Measurements from ENCODE around the gene HOMER2. TPM values are rescaled to one million over a fixed set of nuclear protein-coding genes. Genes with fewer than 3 reads are reported as not detected.
"Not testable (repeated sequence)": the region's sequence is repeated elsewhere in the genome, so short reads cannot be mapped to it uniquely, and the experiment has no call there.

HOMER2 gene
- polyA plus RNA-seq (ENCODE audit: insufficient read length in 4 of 4): 10 to 100 TPM; 24.6 to 35.5 (median 29.7) TPM

DNA sequence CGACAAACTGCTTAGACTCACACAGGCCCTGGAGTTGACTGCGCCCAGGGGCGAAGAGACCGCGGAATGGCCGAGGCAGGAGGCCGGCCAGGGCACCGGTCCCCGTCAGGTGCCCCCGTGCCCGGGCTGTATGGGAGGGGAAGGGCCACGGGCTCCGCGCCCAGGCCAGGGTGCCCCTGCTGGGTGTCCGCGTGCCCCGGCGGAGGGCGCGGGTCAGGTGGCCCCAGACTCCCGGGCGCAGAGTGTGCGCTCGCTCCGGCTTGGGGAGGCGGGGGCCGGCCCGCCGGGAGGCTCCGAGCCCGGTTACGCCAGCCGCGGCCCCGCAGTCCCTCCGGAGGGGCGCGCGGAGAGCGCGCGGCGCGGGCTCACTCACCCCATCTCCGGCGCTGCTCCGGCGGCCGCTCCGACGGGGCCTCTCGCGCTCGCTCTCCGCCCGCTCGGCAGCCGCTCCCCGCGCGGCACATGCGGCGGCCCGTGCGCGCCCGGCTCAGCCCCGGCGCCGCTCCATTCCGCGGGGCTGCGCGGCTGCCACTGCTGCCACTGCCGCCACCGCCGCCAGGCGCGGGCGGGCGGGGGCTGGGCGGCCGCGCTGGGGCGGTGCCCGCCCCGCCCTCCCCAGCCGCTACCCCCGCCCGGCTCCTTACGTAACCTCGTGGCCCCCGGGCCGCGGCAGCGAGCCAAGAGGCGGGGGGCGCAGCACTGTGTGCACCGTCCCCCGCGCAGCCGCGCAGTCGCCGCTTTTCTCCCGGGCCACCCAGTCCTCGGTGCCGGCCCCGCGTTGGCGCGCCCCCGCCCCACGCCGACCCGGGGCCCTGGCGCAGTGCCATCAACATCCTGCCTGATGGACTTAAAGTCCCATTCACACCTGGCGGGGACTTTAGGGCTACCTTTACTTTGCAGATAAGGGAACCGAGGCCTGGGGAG is at the start of gene HOMER2:
TSS of gene HOMER2 (minus strand) at position 563 of the 924 bp plus-strand sequence. CDS start at position 378, 185 bp downstream.
- DNase-seq (ENCODE audit: low read depth in 4 of 4, low spot score in 2 of 4): no peak

DNA sequence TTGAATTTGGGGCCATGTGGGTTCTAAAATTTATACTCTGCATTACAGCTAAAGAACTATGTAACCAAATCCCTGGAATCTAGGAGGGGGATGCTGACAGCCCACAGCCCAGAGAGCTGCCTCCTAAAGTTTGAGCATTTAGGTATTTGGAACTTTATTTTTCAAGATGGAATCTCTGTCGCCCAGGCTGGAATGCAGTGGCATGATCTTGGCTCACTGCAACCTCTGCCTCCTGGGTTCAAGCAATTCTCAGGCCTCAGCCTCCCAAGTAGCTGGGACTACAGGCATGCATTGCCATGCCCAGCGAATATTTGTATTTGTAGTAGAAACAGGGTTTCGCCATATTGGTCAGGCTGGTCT is 48.1 kb upstream of the HOMER2 start:
- not testable (repeated sequence) for DNase-seq (ENCODE audit: low read depth in 4 of 4, low spot score in 2 of 4)

DNA sequence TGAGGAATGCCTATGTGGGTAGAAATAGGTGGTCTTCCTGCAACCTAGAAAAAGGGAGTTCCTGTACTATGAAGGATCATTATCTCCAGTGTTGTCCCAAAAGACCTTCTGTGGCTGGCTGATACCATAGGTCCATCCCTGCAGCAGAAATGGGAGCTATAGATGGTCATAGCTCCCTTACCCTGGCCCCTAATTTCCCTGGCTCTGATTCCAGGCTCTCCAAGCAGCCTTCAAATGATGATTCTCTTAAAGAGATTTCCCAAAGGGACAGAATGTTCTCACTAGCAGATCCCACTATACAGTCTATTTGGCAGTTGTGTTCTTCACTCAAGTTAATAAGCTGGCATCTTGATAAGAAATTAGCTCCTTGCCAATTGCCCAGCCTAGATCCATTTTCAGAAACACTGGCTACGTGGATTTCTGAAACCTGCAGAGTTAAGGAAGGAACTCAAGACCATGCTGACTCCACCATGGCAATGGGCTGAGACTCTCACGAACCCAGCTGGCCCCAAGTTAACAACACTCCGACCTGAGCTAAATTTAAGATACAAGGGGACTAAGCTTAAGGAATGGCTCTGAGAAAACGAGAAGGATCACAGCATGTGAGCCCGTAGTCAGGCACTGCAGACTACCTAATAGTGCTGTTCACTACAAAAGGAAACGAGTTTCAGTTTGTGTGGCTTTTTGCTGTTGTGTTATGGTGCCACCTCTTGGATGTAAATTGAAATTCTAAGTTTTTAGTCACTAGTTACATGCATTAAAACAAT is 47.6 kb upstream of the HOMER2 start:
- peak in 3 of 4 donors; percentile 27 to 47 (median 34) for DNase-seq (ENCODE audit: low read depth in 4 of 4, low spot score in 2 of 4)

DNA sequence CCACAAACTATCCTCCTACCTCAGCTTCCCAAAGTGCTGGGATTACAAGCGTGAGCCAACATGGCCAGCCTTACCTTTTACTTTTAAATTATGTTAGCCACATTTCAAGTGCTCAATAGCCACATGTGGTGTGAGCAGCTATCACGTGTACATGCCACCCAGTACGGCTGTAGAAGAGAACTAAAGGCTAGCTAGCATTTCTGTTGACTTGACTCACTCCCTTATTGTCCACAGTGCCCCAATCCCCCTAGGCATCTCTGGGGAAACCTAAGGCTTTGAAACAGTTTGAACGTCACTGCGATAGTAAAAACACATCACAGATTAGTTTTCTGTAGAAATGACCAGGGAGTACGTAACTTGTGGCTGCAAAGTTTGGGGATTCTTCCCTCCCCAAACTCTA is 46.9 kb upstream of the HOMER2 start:
- no peak for DNase-seq (ENCODE audit: low read depth in 4 of 4, low spot score in 2 of 4)

DNA sequence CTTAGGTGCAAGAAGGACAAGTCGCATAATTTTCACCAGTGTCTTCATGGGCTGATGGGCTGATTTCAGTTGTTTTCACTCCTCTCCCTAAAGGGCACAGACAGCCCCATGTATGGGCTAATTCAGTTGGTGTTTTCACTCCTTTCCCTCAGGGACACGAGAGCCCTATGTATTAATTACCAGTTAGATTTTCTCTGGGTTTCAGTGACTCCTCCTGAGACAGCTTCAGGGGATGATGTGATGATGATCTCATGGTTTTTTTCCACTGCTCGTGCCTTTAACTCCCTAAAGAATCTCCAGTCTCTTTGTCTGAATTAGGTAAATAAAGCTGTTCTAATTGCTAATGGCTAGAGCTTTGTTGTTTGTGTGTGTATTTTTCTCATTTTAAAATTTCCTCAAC is 43.4 kb upstream of the HOMER2 start:
- DNase-seq (ENCODE audit: low read depth in 4 of 4, low spot score in 2 of 4): no peak

DNA sequence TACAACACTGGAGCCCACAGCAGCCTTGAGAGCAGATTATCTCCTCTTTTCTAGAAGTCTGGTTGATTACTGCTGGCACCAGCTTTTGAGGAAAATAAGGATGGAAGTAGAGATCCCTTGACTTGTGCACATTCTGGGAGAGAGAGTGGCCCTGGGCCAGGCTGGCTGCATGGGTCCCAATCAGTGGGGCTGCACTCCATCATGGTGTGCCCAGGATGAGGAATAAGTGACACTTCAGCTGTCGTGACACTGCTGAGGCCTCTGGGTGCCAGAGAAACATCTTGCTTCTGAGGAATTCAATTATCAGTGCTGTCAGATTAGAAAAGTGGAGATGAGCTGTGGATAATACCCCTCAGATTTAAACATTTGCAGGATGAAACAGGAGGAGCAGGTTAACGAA is 42.6 kb upstream of the HOMER2 start:
- no peak for DNase-seq (ENCODE audit: low read depth in 4 of 4, low spot score in 2 of 4)

DNA sequence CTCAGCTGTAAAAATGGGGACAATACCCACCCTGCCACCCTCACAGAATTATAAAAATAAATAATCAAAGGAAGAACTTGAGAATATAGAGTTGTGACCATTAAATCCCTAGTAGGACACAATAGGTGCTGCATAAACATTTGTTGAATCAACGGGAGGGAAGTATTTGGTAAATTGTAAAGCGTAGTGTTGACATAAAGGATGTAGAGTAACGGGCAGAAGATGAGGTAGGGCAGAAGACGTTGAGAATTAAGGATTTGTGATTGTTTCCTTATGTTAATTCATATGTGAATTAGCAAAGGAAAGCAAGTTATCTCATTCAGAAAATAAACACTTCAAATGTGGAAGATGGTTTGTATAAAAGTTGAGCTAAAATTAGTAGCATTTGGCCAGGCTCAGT is 40.6 kb upstream of the HOMER2 start:
- no peak for DNase-seq (ENCODE audit: low read depth in 4 of 4, low spot score in 2 of 4)

DNA sequence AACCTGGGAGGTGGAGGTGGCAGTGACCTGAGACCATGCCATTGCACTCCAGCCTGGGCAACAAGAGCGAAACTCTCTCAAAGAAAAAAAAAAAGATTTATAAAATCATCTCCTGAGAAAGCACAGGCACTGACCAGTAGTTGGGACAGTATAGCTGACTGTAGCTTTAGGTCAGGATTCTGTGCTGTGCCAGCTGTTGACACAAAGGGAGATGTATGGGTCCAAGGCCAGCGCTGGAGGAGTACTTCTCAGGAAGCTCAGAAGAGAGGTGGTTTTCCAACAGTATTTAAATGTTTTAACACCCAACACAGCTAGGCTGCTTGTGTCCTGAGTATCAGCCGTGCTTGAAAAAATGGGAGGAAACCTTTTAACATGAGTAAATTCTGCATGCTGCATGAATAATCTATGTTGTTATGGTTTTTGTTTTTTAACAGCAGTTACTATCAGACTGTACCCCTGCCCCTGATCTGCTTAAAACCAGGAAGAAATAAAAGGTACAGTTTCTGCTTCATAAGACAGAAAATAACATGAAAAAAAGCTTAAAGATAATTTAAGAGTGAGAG is 40.0 kb upstream of the HOMER2 start:
- DNase-seq (ENCODE audit: low read depth in 4 of 4, low spot score in 2 of 4): no peak

DNA sequence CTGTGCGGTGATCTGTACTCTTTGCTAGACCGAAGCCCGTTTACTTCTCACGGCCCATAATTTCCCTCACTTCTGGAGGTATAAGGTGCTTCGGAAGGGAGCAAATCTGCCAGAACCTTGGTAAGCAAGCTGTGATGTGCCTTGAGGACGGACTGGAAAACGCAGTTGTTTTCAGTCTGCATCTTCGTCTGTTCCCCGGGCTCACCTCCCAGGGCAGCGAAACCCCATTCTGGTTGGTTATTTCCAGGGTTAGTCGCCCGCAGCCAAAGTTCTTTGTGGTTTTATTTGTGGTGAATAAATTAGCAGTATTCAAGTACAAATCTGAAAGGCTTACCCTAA is 33.9 kb upstream of the HOMER2 start:
- DNase-seq (ENCODE audit: low read depth in 4 of 4, low spot score in 2 of 4): no peak

DNA sequence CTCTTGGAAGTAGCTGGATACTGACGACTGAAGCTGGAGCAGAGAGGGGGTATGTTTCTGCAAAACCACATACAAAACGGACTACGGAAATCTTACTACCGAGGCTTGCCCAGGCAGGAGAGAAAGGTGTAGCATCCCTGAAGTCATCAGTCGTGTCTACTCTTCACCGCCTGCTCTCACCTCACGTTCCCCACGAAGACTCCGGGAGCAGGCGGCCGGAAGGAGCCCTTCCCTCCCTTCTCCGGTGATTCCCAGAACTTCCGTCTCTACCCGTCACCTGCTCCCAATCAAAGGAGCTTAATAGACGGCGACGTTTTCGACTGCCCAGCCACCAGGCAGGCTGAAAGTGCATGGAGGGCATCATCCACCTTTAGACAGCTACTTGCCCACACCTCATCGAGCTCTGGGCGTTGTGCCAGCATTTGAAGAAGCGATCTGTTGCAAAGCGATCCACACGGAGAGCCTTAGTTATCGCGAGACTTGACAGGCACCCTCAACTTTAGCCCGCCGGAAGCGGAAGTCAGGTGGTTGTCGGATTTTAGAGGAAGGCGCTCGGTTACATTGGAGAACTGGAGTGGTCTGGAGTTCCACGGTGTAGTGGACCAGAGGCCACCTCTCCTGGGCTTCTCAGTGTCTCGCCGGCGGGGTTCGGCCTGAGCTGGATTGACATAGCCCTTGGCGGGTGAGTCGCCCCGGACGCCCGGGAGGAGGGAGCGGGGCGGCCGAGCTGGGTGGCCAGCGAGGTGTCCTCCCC is 33.3 kb upstream of the HOMER2 start, which contains the start of gene RAMAC:
TSS of gene RAMAC (plus strand) at position 523 of the 754 bp plus-strand sequence. CDS start 2,809 bp downstream, outside the sequence.
- peak; percentile 92 to 97 (median 96) for DNase-seq (ENCODE audit: low read depth in 4 of 4, low spot score in 2 of 4)

DNA sequence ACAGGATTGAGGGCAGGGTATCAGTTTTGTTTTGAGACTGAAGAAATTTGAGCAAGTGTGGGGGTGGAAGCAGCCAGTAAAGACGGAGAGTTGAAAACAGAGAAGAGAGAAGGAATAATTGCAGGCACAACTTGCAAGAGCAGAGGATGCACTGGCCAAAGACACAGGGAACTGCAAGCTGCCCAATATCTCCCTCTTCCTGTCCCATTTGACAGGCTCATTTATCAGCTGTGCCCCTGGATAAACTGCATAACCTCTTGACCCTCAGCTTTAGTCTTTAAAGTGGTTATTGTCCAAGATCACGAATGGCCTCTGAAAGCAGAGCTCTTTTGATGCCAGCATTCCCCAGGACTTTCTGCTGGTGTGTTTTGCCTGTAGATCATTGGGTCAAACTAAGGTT is 28.5 kb upstream of the HOMER2 start:
- DNase-seq (ENCODE audit: low read depth in 4 of 4, low spot score in 2 of 4): no peak

DNA sequence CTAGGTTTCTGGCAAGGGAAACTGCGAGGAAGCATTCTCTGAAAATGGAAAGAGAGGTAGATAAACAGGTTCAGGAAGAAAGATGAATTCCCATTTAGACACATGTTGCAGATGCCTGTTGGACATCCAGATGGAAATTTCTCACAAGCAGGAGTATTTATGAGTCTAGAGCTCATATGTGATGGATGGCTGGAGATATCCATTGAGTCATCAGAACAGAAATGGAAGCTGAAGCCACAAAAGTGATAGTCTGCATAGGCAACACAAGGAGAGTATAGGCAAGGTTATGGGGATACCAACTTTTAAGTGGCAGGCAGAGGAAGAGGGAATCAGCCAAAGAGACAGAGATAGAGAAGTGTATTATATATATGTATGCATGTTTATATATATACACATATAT is 27.2 kb upstream of the HOMER2 start:
- DNase-seq (ENCODE audit: low read depth in 4 of 4, low spot score in 2 of 4): no peak

DNA sequence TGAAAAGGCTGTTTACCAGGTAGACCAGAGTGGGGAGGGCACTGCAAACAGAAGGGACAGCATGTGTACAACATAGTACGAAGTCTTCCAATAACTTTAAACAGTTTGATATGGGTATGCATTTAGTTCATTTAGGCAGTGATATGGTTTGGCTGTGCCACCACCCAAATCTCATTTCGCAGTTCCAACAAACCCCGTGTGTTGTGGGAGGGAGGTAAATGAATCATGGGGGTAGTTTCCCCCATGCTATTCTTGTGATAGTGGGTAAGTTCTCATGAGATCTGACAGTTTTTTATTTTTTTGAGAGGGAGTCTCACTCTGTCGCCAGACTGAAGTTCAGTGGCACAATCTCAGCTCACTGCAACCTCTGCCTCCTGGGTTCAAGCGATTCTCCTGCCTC is 25.9 kb upstream of the HOMER2 start:
- DNase-seq (ENCODE audit: low read depth in 4 of 4, low spot score in 2 of 4): no peak

DNA sequence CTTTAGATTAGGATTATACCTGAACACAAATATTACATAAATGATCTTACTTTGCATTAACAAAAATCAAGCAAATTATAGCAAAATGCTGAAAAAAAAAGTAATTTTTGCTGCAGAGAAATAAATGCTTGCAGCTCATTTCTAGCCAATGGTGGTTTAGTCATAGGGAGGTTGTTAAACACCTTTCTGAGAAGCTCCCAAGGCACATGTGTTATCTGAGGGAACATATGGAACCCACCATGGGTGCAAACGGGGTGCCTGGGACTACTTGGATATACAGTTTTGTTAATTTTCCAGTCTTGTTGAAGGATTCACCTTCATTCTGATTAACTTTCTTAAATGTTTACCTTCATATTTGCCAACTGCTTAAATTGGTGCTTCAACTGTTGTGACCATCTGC is 24.6 kb upstream of the HOMER2 start:
- DNase-seq (ENCODE audit: low read depth in 4 of 4, low spot score in 2 of 4): no peak

DNA sequence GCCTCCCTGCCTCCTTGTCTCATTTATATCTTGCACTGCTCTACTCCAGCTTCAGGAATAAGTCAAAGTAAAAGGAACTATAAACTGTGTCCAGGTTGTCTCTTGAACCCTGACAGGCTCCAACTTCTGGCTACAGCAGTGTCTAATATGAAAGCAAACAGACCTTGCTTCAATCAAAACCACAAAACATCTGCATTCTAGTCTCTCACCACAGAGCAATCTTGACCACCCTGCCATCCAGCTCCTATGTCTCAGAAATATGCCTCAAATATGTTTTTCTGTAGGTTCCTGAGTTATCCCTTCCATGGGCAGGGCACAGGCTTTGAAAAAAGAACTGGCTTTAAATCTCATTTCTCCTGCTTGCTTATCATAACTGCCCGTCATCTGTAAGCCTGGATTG is 20.5 kb upstream of the HOMER2 start:
- no peak for DNase-seq (ENCODE audit: low read depth in 4 of 4, low spot score in 2 of 4)

DNA sequence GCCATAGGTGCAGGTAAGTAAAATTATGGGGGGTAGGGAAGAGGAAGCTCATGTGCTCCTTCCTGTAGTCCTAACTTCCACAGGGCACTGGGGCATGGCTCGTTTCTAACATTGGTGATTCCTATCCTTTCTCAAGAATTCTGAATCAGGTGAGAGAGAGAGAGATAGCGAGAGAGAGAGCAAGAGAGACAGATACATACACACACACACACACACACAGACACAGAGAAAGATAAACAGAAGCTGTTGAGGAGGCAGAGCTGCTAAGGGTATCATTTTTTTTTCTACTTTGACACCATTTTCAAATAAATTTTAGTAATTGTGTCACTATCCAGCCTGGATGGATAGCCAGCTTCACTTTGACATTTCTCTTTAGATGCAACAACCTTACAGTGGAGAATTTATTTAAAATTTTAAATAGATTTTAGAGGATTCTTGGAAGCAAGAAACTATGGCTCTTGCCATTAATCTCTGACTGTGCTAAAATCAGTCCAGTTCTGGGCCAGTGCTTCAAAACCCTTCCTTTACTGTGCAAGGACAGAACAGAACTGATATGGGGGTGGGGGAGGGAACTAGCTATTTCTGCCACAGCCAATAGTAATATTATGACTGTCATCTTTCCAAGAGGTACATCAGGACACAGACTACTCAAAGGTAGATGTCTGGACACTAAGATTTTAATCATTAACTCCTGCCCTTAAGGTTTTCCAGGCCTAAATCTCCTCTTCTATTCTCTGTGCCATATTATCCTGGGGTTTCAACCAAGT is 18.9 kb upstream of the HOMER2 start:
- DNase-seq (ENCODE audit: low read depth in 4 of 4, low spot score in 2 of 4): no peak

DNA sequence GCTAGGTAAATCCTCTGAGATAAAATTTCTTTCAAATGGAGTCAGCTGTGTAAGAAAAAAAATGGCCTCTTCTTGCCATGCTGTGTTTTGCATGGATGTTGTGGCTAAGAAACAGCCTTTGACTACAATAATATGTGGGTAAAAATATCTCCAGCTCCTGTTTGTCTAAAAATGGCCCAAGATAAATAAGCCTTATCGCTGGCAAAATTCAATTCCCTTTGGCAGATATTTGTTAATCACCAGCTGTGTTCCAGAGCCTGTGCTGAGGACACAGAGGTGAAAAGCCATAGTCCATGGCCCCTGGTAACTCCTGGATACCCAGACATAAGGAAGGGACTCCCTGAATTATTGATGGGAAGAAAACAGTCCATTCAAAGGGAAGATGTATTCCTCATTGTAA is 18.2 kb upstream of the HOMER2 start:
- no peak for DNase-seq (ENCODE audit: low read depth in 4 of 4, low spot score in 2 of 4)

DNA sequence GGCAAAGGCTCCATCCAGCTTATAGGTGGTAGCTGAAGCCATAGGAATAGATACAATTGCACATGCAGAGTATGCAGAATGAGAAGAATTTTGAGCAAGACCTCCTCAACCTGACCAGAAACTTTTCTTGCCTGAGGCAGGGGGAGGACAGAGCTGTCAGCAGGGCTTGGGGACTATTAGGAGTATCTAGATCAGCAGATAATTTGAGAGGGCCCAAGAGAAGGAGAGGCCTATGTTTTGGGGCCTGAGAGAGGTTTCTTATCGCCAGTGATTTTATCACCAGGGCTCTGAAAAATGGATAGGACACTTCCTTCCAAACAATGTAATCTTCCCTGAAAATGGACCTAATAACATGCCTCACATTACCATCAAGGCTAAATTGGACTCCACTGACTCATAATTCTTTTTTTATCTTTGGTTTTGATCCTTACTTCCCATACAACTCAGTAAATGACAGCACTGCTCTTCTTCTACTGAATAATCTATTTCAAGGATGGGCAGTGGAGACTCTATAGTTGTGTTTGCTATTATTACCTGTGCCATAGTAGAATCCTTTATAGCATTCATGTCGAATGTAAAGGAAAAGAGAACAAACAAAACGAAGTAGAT is 17.7 kb upstream of the HOMER2 start:
- no peak for DNase-seq (ENCODE audit: low read depth in 4 of 4, low spot score in 2 of 4)

DNA sequence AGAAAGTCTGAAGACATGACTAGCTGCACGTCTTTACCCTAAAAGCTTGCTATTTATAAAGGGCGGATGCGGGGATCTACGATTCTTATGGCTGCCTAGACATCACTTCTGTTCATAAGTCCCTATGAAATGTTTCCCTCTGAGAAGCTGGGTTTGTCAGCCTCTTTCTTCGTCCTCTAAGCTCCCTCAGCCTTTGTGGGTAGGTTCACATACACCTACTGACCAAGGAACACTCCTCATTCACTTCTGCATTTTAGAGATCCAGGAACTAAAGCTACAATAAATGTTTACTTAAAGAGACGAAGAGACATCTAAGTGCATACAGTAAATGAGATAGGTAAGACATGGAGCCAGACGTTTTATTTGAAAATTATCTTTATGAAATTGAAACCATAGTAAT is 16.8 kb upstream of the HOMER2 start:
- DNase-seq (ENCODE audit: low read depth in 4 of 4, low spot score in 2 of 4): no peak

DNA sequence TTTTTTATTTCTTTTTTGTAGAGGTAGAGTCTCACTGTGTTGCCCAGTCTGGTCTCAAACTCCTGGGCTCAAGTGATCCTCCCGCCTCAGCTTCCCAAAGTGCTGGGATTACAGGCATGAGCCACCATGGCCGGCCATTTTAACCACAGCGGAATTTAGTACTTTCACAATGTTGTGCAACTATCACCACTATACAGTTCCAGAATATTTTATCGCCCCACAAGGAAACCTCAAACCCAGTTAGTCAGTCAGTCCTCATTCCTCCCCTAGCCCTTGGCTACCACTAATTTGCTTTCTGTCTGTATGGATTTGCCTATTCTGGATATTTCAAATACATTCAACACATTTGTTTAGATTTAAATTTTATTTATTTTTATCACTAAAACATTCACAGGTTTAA is 15.5 kb upstream of the HOMER2 start:
- no peak for DNase-seq (ENCODE audit: low read depth in 4 of 4, low spot score in 2 of 4)
